Measurements from ENCODE around the gene PCDHGA7.
"Not testable (repeated sequence)": the region's sequence is repeated elsewhere in the genome, so short reads cannot be mapped to it uniquely, and the experiment has no call there.

Gene PCDHGA7

GRCh38 chr5:141398608-141399007 is 16.1 kb downstream of the PCDHGA7 start:
- DNase-seq: no peak

- no peak for DNase-seq
Observed at GRCh38 chr5:141399555-141400258, 17.2 kb downstream of the PCDHGA7 start.

GRCh38 chr5:141402553-141403243 is 20.2 kb downstream of the PCDHGA7 start, which contains the start of gene PCDHGA9:
Gene PCDHGA9, plus strand, starts transcription at chr5:141402778. Its CDS starts 175 bp downstream, at chr5:141402953.
- DNase-seq: peak; percentile 48

- no peak for DNase-seq
Observed at GRCh38 chr5:141403387-141403786, 20.8 kb downstream of the PCDHGA7 start.

GRCh38 chr5:141407790-141408505 is 25.4 kb downstream of the PCDHGA7 start, which contains the start of gene PCDHGB6:
Gene PCDHGB6, plus strand, starts transcription at chr5:141408021. Its CDS starts 182 bp downstream, at chr5:141408203.
- peak; percentile 42 for DNase-seq

- no peak for DNase-seq
Observed at GRCh38 chr5:141409598-141410306, 27.2 kb downstream of the PCDHGA7 start.

- DNase-seq: no peak
Observed at GRCh38 chr5:141411575-141411974, 29.0 kb downstream of the PCDHGA7 start.

GRCh38 chr5:141412854-141413539 is 30.5 kb downstream of the PCDHGA7 start, which contains the start of gene PCDHGA10:
Gene PCDHGA10, plus strand, starts transcription at chr5:141412987. Its CDS starts 189 bp downstream, at chr5:141413176.
- DNase-seq: peak; percentile 75

- DNase-seq: no peak
Observed at GRCh38 chr5:141413540-141414069, 31.1 kb downstream of the PCDHGA7 start.

- DNase-seq: not testable (repeated sequence)
Observed at GRCh38 chr5:141414548-141415274, 32.2 kb downstream of the PCDHGA7 start.

GRCh38 chr5:141415275-141415618 is 32.7 kb downstream of the PCDHGA7 start:
- not testable (repeated sequence) for DNase-seq

- peak; percentile 82 for DNase-seq
Observed at GRCh38 chr5:141417494-141418172, 35.1 kb downstream of the PCDHGA7 start, which contains the start of gene PCDHGB7. Gene PCDHGB7, plus strand, starts transcription at chr5:141417677. Its CDS starts 183 bp downstream, at chr5:141417860.

GRCh38 chr5:141419074-141419880 is 36.7 kb downstream of the PCDHGA7 start:
- DNase-seq: no peak

GRCh38 chr5:141420855-141421488 is 38.4 kb downstream of the PCDHGA7 start, which contains the start of gene PCDHGA11:
Gene PCDHGA11, plus strand, starts transcription at chr5:141421051. Its CDS starts 177 bp downstream, at chr5:141421228.
- DNase-seq: peak; percentile 72

- no peak for DNase-seq
Observed at GRCh38 chr5:141421489-141421855, 38.9 kb downstream of the PCDHGA7 start.

GRCh38 chr5:141422742-141423291 is 40.3 kb downstream of the PCDHGA7 start:
- DNase-seq: no peak

GRCh38 chr5:141427783-141428426 is 45.4 kb downstream of the PCDHGA7 start:
- DNase-seq: no peak
